ENCODE data around the gene FAM20B.
A peak's percentile ranks its signal among the peaks of the same experiment; 100 is the strongest.

The FAM20B gene

GRCh38 chr1:179104611-179105250 lies 79.0 kb downstream of the FAM20B start:
- Histone ChIP-seq H3F3A (ENCODE audit: control insufficient read depth, insufficient read depth) (no peaks in the 10 kb centered on the region), H3K4me1 (ENCODE audit: control insufficient read depth, low read length) (peaks cover 6% of the 10 kb centered on the region; the same call in 1 of the 2 replicates), H3K4me2 (ENCODE audit: low read length) (no peak overlapping the region), H3K79me2 (ENCODE audit: control insufficient read depth, low read length) (no peaks in the 10 kb centered on the region), H3K36me3 (ENCODE audit: control insufficient read depth, low read length) (peaks cover 15% of the 10 kb centered on the region; the same call in 1 of the 2 replicates), H3K27me3 (ENCODE audit: control insufficient read depth, low read length) (no peaks in the 10 kb centered on the region), H3K9me2 (replicated peaks; ENCODE audit: control insufficient read depth, low read length) (no peaks in the 10 kb centered on the region), H3K27ac (ENCODE audit: low read depth, low read length) (no peak overlapping the region), H4K20me1 (ENCODE audit: control insufficient read depth, insufficient read depth, low read depth, low read length) (no peaks in the 10 kb centered on the region), H3K4me3 (ENCODE audit: low read length) (no peak overlapping the region), H3K9me3 (ENCODE audit: control insufficient read depth, insufficient read depth, low read length) (no peaks in the 10 kb centered on the region)
- TF ChIP-seq, protein P1, sequence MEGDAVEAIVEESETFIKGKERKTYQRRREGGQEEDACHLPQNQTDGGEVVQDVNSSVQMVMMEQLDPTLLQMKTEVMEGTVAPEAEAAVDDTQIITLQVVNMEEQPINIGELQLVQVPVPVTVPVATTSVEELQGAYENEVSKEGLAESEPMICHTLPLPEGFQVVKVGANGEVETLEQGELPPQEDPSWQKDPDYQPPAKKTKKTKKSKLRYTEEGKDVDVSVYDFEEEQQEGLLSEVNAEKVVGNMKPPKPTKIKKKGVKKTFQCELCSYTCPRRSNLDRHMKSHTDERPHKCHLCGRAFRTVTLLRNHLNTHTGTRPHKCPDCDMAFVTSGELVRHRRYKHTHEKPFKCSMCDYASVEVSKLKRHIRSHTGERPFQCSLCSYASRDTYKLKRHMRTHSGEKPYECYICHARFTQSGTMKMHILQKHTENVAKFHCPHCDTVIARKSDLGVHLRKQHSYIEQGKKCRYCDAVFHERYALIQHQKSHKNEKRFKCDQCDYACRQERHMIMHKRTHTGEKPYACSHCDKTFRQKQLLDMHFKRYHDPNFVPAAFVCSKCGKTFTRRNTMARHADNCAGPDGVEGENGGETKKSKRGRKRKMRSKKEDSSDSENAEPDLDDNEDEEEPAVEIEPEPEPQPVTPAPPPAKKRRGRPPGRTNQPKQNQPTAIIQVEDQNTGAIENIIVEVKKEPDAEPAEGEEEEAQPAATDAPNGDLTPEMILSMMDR (IDR thresholded peaks at IDR 0.05; ENCODE audit: low read depth, low read length, poor library complexity, severe bottlenecking) = no peak
- no peak for TF ChIP-seq EZH2phosphoT487 (IDR thresholded peaks at IDR 0.05; ENCODE audit: borderline replicate concordance, low read length)

DNA sequence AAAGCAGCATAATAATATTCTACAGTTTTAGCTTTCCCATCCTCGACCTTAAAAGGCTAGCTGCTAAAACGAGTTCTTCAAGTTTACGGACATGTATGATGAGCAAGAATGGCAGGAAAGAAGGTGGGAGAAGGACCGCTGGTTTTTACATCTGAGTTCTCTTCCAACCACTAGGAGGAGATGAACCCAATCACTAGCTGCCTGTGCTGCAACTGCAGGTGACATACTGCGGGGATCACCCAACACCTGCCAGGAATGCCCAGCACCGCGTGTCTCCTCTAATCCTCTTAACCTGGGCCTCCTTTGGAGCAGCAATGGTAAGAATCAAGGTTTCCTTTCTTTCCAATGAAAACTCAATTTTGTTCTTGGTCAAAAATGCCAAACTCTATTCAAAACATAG lies 79.7 kb downstream of the FAM20B start:
- Histone ChIP-seq H3K4me3 (ENCODE audit: low read length) (no peak overlapping the region), H3K36me3 (ENCODE audit: control insufficient read depth, low read length) (peaks cover 21% of the 10 kb centered on the region), H3K79me2 (ENCODE audit: control insufficient read depth, low read length) (no peaks in the 10 kb centered on the region), H3K4me1 (ENCODE audit: control insufficient read depth, low read length) (peaks cover 11% of the 10 kb centered on the region), H3K27ac (ENCODE audit: low read depth, low read length) (no peak overlapping the region), H3K4me2 (ENCODE audit: low read length) (no peak overlapping the region), H3F3A (ENCODE audit: control insufficient read depth, insufficient read depth) (no peaks in the 10 kb centered on the region), H3K27me3 (ENCODE audit: control insufficient read depth, low read length) (no peaks in the 10 kb centered on the region), H3K9me2 (replicated peaks; ENCODE audit: control insufficient read depth, low read length) (no peaks in the 10 kb centered on the region), H3K9me3 (ENCODE audit: control insufficient read depth, insufficient read depth, low read length) (no peaks in the 10 kb centered on the region), H4K20me1 (ENCODE audit: control insufficient read depth, insufficient read depth, low read depth, low read length) (no peaks in the 10 kb centered on the region)
- TF ChIP-seq, protein P1 (IDR thresholded peaks at IDR 0.05; ENCODE audit: low read depth, low read length, poor library complexity, severe bottlenecking) = peak; percentile 45
- TF ChIP-seq EZH2phosphoT487 (IDR thresholded peaks at IDR 0.05; ENCODE audit: borderline replicate concordance, low read length) = no peak

DNA sequence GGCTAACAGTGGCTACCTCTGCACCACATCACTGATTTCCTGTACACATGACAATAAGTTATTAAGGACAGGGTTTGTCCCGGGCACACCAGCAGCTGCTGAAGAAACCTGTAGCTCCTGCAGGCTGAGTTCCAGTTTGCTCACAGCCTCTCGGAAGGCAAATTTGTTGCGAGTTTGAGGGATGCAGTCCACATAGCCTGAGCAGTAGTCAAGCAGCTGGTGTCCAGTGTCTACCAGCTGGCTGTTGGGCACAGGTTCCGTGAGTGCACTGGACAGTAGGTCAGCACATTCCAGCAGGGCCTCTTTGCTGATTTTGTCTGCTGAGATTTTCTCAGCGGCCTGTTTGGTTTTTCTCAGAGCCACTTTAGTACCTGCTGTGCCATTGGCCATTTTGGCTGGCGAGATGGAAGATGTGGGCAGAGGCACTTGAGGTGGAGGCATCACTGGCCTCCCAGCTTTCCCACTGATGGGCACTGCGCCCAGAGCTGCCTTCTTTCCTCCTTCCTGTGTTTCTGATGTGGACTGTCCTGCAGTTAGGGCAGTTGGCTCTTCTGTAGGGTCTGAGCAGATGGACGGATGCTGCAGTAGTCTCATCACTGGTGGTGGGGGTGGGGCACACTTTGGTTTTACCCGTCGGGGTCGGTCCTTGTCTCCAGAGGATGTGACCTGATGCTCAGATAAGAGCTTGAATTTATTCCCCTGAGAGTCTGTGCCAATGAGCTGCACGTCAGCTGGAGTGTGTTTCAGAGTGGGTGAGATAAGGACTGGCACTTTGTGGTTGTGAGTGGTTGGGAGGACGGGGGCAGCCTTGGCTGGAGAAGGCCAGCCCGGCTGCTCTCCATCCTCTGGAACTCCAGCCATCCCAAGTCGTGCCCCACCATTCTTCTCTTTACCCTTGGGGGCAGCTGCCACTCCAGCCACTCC lies 82.3 kb downstream of the FAM20B start:
- H3K27me3 ChIP-seq (ENCODE audit: control insufficient read depth, low read length) = no peaks in the 10 kb centered on the region
- TF ChIP-seq, protein P1 (IDR thresholded peaks at IDR 0.05; ENCODE audit: low read depth, low read length, poor library complexity, severe bottlenecking) = no peak
- TF ChIP-seq EZH2phosphoT487 (IDR thresholded peaks at IDR 0.05; ENCODE audit: borderline replicate concordance, low read length) = no peak
- H3K9me3 ChIP-seq (ENCODE audit: control insufficient read depth, insufficient read depth, low read length) = no peaks in the 10 kb centered on the region
- H3K4me1 ChIP-seq (ENCODE audit: control insufficient read depth, low read length) = peaks cover 32% of the 10 kb centered on the region
- no peak overlapping the region for H3K27ac ChIP-seq (ENCODE audit: low read depth, low read length)
- H3K4me2 ChIP-seq (ENCODE audit: low read length) = no peak overlapping the region
- no peaks in the 10 kb centered on the region for H3K79me2 ChIP-seq (ENCODE audit: control insufficient read depth, low read length)
- H3K9me2 ChIP-seq (replicated peaks; ENCODE audit: control insufficient read depth, low read length) = no peaks in the 10 kb centered on the region
- no peaks in the 10 kb centered on the region for H4K20me1 ChIP-seq (ENCODE audit: control insufficient read depth, insufficient read depth, low read depth, low read length)
- no peak overlapping the region for H3K4me3 ChIP-seq (ENCODE audit: low read length)
- H3F3A ChIP-seq (ENCODE audit: control insufficient read depth, insufficient read depth) = no peaks in the 10 kb centered on the region
- peaks cover 39% of the 10 kb centered on the region for H3K36me3 ChIP-seq (ENCODE audit: control insufficient read depth, low read length)

All from DOHH2 (cell line).